Gastrocnemius medialis (tissue), 4 donors: Measurements from ENCODE around the gene DSG2. TPM values are rescaled to one million over a fixed set of nuclear protein-coding genes. Genes with fewer than 3 reads are reported as not detected.

Experiments
- ATAC-seq, 2 donors: fragments of 150-250 bp; one replicate each; pipeline ENCODE4 v1.9.1; 2016
- DNase-seq, 2 donors: peaks; one replicate each; pipeline ENCODE4 v3.0.0-alpha.2; 2019
- H3K27ac ChIP-seq, 4 donors: fragments of 200-600 bp; sonication (generic); 1 replicate in 1 of 4; 2 replicates in 3 of 4; pipeline ENCODE4 v1.5.1; 2016 to 2018; ENCODE audit warnings: mild to moderate bottlenecking in 2 of 4, moderate library complexity in 1 of 4
- H3K27me3 ChIP-seq, 3 donors: fragments of 200-600 bp; sonication (generic) in 2 of 3; 1 replicate in 1 of 3; 2 replicates in 2 of 3; pipeline versions ENCODE4 v1.5.1 to v1.6.0; 2016 to 2019; ENCODE audit warnings: mild to moderate bottlenecking in 1 of 3, moderate library complexity in 1 of 3
- H3K36me3 ChIP-seq, 2 donors: fragments of 200-600 bp; sonication (generic) in 1 of 2; one replicate each; pipeline ENCODE4 v1.5.1; 2017 to 2018
- H3K4me1 ChIP-seq, 2 donors: fragments of 200-600 bp; sonication (generic) in 1 of 2; one replicate each; pipeline ENCODE4 v1.5.1; 2016 to 2017; ENCODE audit warnings: mild to moderate bottlenecking in 2 of 2
- H3K4me3 ChIP-seq, 4 donors: fragments of 200-600 bp; sonication (generic) in 3 of 4; 1 replicate in 1 of 4; 2 replicates in 3 of 4; pipeline ENCODE4 v1.5.1; 2016 to 2019; ENCODE audit warnings: mild to moderate bottlenecking in 2 of 4
- H3K9me3 ChIP-seq, 3 donors: fragments of 200-600 bp; sonication (generic) in 2 of 3; 1 replicate in 1 of 3; 2 replicates in 2 of 3; pipeline ENCODE4 v1.5.1; 2016 to 2019
- POLR2A ChIP-seq, 2 donors: fragments of 450-650 bp; IDR thresholded peaks; one replicate each; pipeline ENCODE4 v1.6.1; 2017; ENCODE audit warnings: antibody characterized with exemption in 2 of 2, mild to moderate bottlenecking in 2 of 2, moderate library complexity in 2 of 2
- in situ Hi-C, 4 donors: fragments of 200-750 bp; cut with MboI; loops; one replicate each; pipeline versions ENCODE4 v1.15.0 to v1.8.0; 2017; ENCODE audit warnings: low sequenced_read_pairs in 4 of 4
- intact Hi-C: fragments of 100-400 bp; cut with DNase I; formaldehyde crosslinking; loops from one replicate; pipeline ENCODE4 v1.15.1; 2023; ENCODE audit warnings: low total_unique reads
- total RNA-seq, 4 donors: library from RNA; depleted of rRNA; stranded (reverse); fragments of >200 nt; gene quantifications; one replicate each; pipeline versions ENCODE4 v1.1.0 to v1.2.3, GENCODE V29; 2016
- TF ChIP-seq, protein P1 (sequence below), 5 experiments: fragments of 450-650 bp in 3 of 5; fragments of 200-600 bp in 2 of 5; sonication (generic) in 2 of 5; IDR thresholded peaks in 4 of 5; conservative IDR thresholded peaks in 1 of 5; 1 replicate in 4 of 5; 2 replicates in 1 of 5; pipeline ENCODE4 v1.5.1; 2016 to 2019; ENCODE audit warnings: antibody characterized with exemption in 5 of 5, mild to moderate bottlenecking in 3 of 5, moderate library complexity in 3 of 5

DSG2 gene
- total RNA-seq, 4 donors from 2014 or later = 0.61 to 3.7 (median 2.0) TPM

DNA sequence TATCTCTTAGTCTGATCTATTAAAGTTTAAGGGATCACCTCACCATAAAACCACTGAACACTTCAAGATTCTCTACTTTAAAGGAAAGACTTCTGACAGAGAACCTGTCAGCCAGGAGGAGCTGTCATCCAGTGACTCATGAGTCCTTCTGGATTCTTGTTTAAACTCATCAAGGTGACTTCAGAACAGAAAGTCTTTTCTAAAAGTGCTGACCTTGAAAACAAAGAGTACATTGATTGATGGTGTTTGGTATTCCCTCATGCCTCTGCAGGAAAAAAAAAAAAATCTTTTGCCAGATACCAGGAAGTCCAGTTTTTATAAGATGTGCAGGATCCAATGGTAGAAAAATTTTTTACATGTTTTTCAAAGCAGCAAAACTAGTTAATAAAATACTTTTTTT lies 12.3 kb downstream of the DSG2 start:
- H3K9me3 ChIP-seq = no peaks in the 10 kb centered on the region
- no peak overlapping the region for H3K4me3 ChIP-seq
- intact Hi-C loops = no loop called here
- no peaks in the 10 kb centered on the region for H3K4me1 ChIP-seq
- H3K27ac ChIP-seq = no peak overlapping the region
- TF ChIP-seq POLR2A (IDR thresholded peaks at IDR 0.05) = no peak
- TF ChIP-seq, protein P1, sequence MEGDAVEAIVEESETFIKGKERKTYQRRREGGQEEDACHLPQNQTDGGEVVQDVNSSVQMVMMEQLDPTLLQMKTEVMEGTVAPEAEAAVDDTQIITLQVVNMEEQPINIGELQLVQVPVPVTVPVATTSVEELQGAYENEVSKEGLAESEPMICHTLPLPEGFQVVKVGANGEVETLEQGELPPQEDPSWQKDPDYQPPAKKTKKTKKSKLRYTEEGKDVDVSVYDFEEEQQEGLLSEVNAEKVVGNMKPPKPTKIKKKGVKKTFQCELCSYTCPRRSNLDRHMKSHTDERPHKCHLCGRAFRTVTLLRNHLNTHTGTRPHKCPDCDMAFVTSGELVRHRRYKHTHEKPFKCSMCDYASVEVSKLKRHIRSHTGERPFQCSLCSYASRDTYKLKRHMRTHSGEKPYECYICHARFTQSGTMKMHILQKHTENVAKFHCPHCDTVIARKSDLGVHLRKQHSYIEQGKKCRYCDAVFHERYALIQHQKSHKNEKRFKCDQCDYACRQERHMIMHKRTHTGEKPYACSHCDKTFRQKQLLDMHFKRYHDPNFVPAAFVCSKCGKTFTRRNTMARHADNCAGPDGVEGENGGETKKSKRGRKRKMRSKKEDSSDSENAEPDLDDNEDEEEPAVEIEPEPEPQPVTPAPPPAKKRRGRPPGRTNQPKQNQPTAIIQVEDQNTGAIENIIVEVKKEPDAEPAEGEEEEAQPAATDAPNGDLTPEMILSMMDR (IDR thresholded peaks at IDR 0.05 in 4 of 5, conservative IDR thresholded peaks at IDR 0.05 in 1 of 5) = no peak
- ATAC-seq (no peak), DNase-seq (no peak)
- no peaks in the 10 kb centered on the region for H3K27me3 ChIP-seq
- H3K36me3 ChIP-seq = no peaks in the 10 kb centered on the region
- in situ Hi-C loops = no loop called here

GRCh38 chr18:31511098-31511497 lies 13.1 kb downstream of the DSG2 start:
- Histone ChIP-seq H3K9me3 (no peaks in the 10 kb centered on the region), H3K27ac (no peak overlapping the region), H3K4me1 (no peaks in the 10 kb centered on the region), H3K4me3 (no peak overlapping the region), H3K36me3 (no peaks in the 10 kb centered on the region), H3K27me3 (no peaks in the 10 kb centered on the region)
- ATAC-seq (no peak), DNase-seq (no peak)
- intact Hi-C loops (no loop called here), in situ Hi-C loops (no loop called here)
- TF ChIP-seq, protein P1 (IDR thresholded peaks at IDR 0.05 in 4 of 5, conservative IDR thresholded peaks at IDR 0.05 in 1 of 5) = no peak
- no peak for TF ChIP-seq POLR2A (IDR thresholded peaks at IDR 0.05)

DNA sequence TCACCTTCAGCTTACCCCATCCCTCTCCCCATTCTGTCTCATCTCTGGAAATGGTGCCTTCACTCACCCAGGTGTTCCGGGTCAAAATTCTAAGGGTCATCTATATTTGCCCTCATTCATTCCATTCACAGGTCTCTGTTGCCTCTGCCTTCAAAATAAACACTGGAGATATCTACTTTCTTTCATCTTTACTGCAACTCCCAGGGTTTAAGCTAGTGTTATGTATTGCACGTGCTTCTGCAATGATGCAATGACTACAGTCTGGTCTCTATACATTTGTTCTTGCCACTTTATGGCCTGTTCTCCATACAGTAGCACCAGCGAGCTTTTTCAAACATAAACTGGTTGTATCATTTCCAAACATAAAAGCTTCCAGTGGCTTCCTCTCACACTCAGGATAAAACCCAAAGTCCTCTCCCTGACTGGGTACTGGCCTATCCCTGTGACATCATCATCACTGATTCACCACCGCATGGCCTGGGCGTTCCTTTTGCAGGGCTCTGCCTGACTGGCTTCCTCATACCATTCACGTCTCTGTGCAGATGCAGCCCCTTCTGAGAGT lies 14.3 kb downstream of the DSG2 start:
- TF ChIP-seq POLR2A (IDR thresholded peaks at IDR 0.05) = no peak
- TF ChIP-seq, protein P1 (IDR thresholded peaks at IDR 0.05 in 4 of 5, conservative IDR thresholded peaks at IDR 0.05 in 1 of 5) = no peak
- Histone ChIP-seq H3K27ac (no peak overlapping the region), H3K4me3 (no peak overlapping the region), H3K36me3 (no peaks in the 10 kb centered on the region), H3K9me3 (no peaks in the 10 kb centered on the region), H3K27me3 (no peaks in the 10 kb centered on the region), H3K4me1 (no peaks in the 10 kb centered on the region)
- in situ Hi-C loops (no loop called here), intact Hi-C loops (no loop called here)
- no peak for DNase-seq
- ATAC-seq = no peak

GRCh38 chr18:31513189-31513935 lies 15.4 kb downstream of the DSG2 start:
- no peak for ATAC-seq
- H3K4me1 ChIP-seq = no peaks in the 10 kb centered on the region
- no peaks in the 10 kb centered on the region for H3K27me3 ChIP-seq
- TF ChIP-seq POLR2A (IDR thresholded peaks at IDR 0.05) = no peak
- TF ChIP-seq, protein P1 (IDR thresholded peaks at IDR 0.05 in 4 of 5, conservative IDR thresholded peaks at IDR 0.05 in 1 of 5) = no peak
- no peak overlapping the region for H3K27ac ChIP-seq
- H3K9me3 ChIP-seq = no peaks in the 10 kb centered on the region
- no peak overlapping the region for H3K4me3 ChIP-seq
- intact Hi-C loops (no loop called here), in situ Hi-C loops (no loop called here)
- DNase-seq = no peak
- no peaks in the 10 kb centered on the region for H3K36me3 ChIP-seq
